K562 (cell line): ENCODE measurements around the gene CAMK2A.

Experiments used
- CEBPB ChIP-seq: fragments of 450-650 bp; IDR thresholded peaks from 2 replicates; pipeline ENCODE4 v1.6.1; 2016; ENCODE audit warnings: missing genetic modification characterization, missing compliant biosample characterization
- CREB1 ChIP-seq, 2 experiments: sonication (generic) in 1 of 2; formaldehyde crosslinking in 1 of 2; IDR thresholded peaks; 2 replicates each; pipeline versions ENCODE4 v1.6.1 to v1.8.0; 2012 to 2022; ENCODE audit warnings: inconsistent platforms in 1 of 2, mild to moderate bottlenecking in 1 of 2, missing genetic modification reagents in 1 of 2, moderate library complexity in 1 of 2
- PCBP1 ChIP-seq: fragments of 200-400 bp; formaldehyde crosslinking; IDR thresholded peaks from 2 replicates; pipeline ENCODE4 v1.6.1; 2018; ENCODE audit warnings: mild to moderate bottlenecking, low read depth, low read length; ENCODE audit not compliant: poor library complexity, severe bottlenecking
- SAFB2 ChIP-seq: fragments of 200-400 bp; formaldehyde crosslinking; IDR thresholded peaks from 2 replicates; pipeline ENCODE4 v1.6.1; 2018; ENCODE audit warnings: borderline replicate concordance, low read length, low read depth, moderate library complexity; ENCODE audit not compliant: severe bottlenecking
- SREBF1 ChIP-seq: fragments of 150-350 bp; IDR thresholded peaks from 2 replicates; pipeline ENCODE4 v1.6.1; 2014; ENCODE audit warnings: antibody characterized with exemption, low read depth, low read length, borderline replicate concordance
- SRSF9 ChIP-seq: fragments of 200-400 bp; formaldehyde crosslinking; IDR thresholded peaks from 2 replicates; pipeline ENCODE4 v1.6.1; 2017; ENCODE audit warnings: low read depth, low read length, borderline replicate concordance
- TF ChIP-seq, protein P1 (sequence below): sonication (generic); formaldehyde crosslinking; IDR thresholded peaks from 2 replicates; pipeline ENCODE4 v1.8.0; 2022; ENCODE audit warnings: missing genetic modification reagents, mild to moderate bottlenecking, moderate library complexity, borderline replicate concordance
- TF ChIP-seq, protein P2 (sequence below): fragments of 450-650 bp; IDR thresholded peaks from 2 replicates; pipeline ENCODE4 v1.6.1; 2016
- TF ChIP-seq, protein P3 (sequence below), 2 experiments: fragments of 450-650 bp; formaldehyde crosslinking in 1 of 2; IDR thresholded peaks; 2 replicates each; pipeline versions ENCODE4 v1.4.0 to v1.6.1; 2014 to 2020; ENCODE audit warnings: mild to moderate bottlenecking in 2 of 2, borderline replicate concordance in 1 of 2, low read depth in 1 of 2

DNA sequence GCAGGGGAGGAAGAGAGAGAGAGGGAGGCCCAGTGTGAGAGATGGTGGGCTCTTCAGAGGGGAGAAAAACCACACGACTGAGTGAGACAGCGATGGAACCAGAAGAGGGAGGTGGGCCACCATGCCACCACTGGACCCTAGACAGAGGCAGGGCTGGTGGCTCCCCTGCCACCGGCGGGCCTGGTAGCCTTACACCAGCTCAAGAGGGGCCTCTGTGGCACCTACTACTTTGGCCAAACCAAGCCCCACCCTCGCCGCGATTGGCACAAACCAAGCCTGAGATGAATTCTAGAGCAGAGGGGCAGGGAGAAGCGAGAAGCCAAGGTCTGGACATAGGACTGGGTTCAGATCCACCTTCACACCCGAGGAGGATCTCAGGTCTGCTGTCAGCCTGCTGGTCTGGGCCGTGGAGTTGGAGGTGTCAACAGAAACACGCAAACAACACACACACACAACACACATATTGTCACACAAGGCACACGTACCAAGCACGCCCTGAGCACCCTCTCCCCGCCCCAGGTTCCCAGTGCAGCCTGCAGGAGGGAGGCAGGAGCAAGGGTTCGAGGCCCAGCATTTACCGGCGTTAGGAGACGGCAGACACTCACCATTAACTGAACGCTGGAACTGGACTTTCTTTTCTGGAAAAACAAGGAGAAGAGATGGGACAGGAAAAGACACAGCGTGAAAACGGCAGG is 50.3 kb downstream of the CAMK2A start:
- no peak for TF ChIP-seq SAFB2
- no peak for TF ChIP-seq CREB1 (IDR thresholded peaks at IDR 0.05)
- no peak for TF ChIP-seq CREB1 (CRISPR knock-in tag; IDR thresholded peaks at IDR 0.05)
- no peak for TF ChIP-seq SREBF1
- no peak for TF ChIP-seq CEBPB (tag)
- TF ChIP-seq, protein P1, sequence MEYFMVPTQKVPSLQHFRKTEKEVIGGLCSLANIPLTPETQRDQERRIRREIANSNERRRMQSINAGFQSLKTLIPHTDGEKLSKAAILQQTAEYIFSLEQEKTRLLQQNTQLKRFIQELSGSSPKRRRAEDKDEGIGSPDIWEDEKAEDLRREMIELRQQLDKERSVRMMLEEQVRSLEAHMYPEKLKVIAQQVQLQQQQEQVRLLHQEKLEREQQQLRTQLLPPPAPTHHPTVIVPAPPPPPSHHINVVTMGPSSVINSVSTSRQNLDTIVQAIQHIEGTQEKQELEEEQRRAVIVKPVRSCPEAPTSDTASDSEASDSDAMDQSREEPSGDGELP (CRISPR knock-in tag), result no peak
- TF ChIP-seq, protein P2, sequence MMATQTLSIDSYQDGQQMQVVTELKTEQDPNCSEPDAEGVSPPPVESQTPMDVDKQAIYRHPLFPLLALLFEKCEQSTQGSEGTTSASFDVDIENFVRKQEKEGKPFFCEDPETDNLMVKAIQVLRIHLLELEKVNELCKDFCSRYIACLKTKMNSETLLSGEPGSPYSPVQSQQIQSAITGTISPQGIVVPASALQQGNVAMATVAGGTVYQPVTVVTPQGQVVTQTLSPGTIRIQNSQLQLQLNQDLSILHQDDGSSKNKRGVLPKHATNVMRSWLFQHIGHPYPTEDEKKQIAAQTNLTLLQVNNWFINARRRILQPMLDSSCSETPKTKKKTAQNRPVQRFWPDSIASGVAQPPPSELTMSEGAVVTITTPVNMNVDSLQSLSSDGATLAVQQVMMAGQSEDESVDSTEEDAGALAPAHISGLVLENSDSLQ, result no peak
- TF ChIP-seq, protein P3, sequence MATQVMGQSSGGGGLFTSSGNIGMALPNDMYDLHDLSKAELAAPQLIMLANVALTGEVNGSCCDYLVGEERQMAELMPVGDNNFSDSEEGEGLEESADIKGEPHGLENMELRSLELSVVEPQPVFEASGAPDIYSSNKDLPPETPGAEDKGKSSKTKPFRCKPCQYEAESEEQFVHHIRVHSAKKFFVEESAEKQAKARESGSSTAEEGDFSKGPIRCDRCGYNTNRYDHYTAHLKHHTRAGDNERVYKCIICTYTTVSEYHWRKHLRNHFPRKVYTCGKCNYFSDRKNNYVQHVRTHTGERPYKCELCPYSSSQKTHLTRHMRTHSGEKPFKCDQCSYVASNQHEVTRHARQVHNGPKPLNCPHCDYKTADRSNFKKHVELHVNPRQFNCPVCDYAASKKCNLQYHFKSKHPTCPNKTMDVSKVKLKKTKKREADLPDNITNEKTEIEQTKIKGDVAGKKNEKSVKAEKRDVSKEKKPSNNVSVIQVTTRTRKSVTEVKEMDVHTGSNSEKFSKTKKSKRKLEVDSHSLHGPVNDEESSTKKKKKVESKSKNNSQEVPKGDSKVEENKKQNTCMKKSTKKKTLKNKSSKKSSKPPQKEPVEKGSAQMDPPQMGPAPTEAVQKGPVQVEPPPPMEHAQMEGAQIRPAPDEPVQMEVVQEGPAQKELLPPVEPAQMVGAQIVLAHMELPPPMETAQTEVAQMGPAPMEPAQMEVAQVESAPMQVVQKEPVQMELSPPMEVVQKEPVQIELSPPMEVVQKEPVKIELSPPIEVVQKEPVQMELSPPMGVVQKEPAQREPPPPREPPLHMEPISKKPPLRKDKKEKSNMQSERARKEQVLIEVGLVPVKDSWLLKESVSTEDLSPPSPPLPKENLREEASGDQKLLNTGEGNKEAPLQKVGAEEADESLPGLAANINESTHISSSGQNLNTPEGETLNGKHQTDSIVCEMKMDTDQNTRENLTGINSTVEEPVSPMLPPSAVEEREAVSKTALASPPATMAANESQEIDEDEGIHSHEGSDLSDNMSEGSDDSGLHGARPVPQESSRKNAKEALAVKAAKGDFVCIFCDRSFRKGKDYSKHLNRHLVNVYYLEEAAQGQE (IDR thresholded peaks at IDR 0.05; ENCODE audit: borderline replicate concordance), result no peak
- TF ChIP-seq, protein P3 (CRISPR knock-in tag; IDR thresholded peaks at IDR 0.05; ENCODE audit: low read depth), result no peak
- TF ChIP-seq PCBP1, result no peak
- no peak for TF ChIP-seq SRSF9
